HG03103 (cell line): ENCODE results near the gene ARID5A.

Source experiments
- ATAC-seq: cut with Tn5 transposase; IDR thresholded peaks from one replicate; pipeline ENCODE4 v1.9.1; 2021; ENCODE audit warnings: low read depth; ENCODE audit not compliant: unreplicated experiment

The ARID5A gene

GRCh38 chr2:96591054-96591453 is 54.5 kb downstream of the ARID5A start:
- no peak for ATAC-seq

GRCh38 chr2:96591494-96591893 is 54.9 kb downstream of the ARID5A start:
- ATAC-seq = no peak

GRCh38 chr2:96594282-96594681 is 57.7 kb downstream of the ARID5A start:
- ATAC-seq = no peak

GRCh38 chr2:96594691-96595152 is 58.2 kb downstream of the ARID5A start:
- ATAC-seq = no peak

- no peak for ATAC-seq
Observed at GRCh38 chr2:96596596-96596995, 60.0 kb downstream of the ARID5A start.

GRCh38 chr2:96599941-96600340 is 63.4 kb downstream of the ARID5A start:
- ATAC-seq = no peak

GRCh38 chr2:96601382-96602292 is 65.1 kb downstream of the ARID5A start:
- no peak for ATAC-seq
